NCI-H226 (cell line): ENCODE results near the gene PHACTR1.
"Not testable (repeated sequence)": the region's sequence is repeated elsewhere in the genome, so short reads cannot be mapped to it uniquely, and the experiment has no call there.

Source experiments
- DNase-seq: peaks from one replicate; pipeline ENCODE4 v3.0.0-alpha.2; 2015

Gene PHACTR1

DNA sequence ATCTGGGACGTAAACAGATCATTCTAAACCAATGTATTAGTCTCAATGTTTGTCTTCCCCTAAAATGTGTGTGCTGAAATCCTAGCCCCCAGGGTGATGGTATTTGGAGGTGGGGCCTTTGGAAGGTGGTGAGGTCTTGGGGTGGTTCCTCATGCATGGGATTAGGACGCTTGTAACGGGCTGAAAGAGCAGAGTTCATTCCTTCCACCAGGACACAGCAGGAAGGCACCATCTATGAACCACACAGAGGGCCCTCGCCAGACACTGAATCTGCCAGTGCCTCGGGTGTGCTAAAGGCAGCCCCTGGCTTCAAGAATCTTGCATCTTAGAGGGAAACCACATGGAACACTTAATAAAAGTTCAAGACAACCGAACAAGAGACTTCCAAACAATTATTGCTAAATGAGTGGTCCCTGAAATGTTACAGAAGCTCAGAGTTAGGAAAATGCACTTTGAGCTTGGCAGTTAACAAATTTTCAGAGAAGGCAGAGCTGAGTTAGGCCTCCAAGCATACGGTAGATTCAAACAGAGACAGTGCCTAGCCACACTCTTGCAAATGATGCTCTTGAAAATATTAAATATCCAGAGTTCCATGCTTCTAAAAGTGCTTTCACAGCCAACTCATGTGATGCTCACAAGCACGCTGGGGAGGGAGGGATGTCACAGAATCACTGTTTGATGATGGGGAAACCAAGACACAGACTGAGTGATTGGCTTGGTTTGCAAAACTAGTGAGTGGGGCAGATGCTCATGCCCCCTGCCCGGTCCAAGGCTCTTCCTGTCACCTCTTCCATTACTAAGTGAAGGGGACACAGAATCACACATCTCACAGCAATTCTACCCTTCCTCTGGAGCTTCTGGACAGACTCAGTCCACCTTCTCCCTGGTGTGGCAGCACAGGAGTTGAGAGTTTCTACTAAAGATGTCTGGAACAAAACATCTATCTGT is 584.4 kb downstream of the PHACTR1 start:
- DNase-seq, result no peak

DNA sequence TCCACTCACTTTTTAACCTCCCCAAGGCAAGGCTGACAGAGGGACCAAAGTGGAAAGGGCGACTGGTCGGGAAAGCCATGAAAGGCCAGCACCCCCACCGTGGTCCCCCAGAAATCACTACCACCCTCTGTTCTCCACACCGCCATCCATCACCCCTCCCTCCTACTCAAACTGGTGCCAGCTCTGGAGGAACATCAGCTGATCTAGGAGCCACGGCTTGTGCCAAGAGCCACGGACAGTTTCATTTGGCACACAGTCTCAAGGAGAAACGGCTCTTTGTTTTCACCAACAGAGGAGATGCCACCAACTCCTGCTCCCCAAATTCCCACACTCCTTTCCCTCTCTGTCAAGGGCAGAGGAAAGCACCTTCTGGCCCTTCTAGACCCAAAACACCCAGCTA is 585.7 kb downstream of the PHACTR1 start:
- no peak for DNase-seq

DNA sequence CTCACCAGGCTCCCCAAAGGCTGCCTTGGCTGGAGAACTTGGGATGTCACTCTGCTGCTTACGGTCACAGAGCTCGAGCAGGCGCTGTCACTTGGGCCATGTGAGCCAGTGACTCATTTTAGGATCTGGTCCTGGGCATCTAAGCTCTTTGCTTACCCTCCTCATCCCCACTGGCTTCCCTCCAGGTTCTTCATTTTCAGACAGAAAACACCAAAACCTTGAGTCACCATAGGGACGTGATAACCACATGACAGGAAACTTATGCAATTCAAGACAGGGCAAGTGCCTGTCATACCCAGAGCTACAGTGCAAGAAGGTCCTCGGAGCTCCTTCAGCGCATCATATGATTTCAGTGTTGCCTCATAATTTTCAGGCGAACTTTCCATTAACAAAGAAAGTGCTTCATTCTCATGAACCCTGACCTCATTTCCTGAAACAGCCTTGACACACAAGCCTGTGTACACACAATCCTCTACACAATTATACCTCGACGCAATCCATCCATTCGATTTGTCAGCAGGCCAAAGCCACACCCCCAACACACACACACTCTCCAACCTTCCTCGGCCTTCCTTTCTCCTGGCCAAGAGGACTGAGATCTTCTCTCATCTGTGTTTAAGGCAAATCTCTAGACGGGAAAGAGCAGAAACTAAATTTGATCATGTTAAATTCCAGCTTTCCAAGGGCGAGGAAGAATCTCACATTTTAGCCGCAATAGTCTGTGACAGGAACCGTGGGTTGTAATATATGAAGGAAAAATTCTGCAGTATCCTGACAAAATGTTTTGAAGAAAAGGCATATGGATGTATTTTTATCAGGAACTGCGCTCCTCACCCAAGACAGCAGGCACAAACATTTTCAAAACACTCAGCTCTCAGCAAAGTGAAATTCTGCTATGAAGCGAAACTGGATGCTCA is 586.4 kb downstream of the PHACTR1 start:
- DNase-seq, result peak; percentile 62

DNA sequence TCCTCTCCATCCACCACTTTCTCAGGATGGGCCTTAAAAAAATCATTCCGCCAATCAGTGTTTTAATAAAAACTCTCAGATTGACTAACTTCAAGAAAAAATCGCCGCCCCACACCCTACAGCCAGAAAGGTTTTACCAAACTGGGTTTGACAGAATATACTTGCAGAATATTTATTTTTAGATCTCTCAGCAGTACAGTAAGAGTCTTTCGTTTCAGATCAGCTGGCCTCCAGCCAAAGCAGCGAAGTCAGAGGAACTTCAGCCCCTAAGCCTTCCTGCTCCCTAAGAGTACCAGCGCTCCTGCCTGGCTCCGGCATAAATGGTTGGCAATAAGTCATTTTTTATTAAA is 587.1 kb downstream of the PHACTR1 start:
- peak; percentile 15 for DNase-seq

- no peak for DNase-seq
These were observed 587.5 kb downstream of the PHACTR1 start for GRCh38 chr6:13304101-13304500.

DNA sequence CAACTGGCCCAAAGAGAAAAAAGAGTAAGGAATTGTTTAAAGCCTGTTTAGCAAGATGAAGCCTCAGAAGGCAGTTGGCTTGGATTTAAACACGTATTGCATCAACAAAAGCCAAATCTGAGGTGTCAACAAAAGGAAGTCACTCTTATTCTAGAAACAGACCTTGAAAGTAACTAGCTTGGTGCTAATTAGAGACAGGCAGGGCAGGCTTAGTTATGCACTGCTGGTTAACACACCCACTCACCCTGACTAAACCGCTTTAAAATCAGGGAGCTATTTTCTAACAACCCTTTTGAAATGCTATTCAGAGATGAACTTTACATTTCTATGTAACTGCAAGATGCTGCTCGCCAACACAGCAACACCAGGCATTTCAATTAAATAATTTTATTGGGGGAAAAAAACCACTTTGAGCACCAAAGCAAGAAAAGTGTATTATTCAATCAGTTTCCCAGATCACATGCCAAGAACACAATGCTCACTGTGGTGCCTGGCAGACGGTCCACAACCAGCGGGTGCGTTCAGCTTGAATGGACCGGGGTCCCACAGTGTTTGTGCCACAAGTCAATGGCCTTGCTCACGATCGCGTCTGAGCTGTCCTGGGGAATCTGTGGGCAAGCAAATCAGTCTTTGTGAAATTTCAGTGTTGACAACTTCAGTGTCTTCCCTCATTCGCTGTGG is 588.2 kb downstream of the PHACTR1 start:
- no peak for DNase-seq

- no peak for DNase-seq
These were observed 588.7 kb downstream of the PHACTR1 start for GRCh38 chr6:13305288-13305687.

DNA sequence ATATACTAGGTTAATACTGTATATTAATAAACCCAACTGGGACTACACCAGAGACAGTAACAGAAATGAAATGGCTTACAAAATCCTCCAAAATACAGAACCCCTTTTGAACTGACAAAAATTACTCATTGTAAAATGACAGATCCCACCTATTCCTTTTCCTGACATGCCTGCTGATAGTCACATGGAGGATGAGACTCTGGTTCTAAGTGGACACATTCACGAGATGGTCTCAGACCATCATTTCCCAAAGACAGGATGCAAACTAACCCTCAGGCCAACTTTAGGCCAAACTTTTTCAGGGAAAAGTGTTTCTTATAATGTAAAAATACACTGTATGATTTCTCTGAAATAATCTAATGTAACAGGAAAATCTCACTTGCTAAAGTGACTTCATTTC is 589.2 kb downstream of the PHACTR1 start:
- no peak for DNase-seq

DNA sequence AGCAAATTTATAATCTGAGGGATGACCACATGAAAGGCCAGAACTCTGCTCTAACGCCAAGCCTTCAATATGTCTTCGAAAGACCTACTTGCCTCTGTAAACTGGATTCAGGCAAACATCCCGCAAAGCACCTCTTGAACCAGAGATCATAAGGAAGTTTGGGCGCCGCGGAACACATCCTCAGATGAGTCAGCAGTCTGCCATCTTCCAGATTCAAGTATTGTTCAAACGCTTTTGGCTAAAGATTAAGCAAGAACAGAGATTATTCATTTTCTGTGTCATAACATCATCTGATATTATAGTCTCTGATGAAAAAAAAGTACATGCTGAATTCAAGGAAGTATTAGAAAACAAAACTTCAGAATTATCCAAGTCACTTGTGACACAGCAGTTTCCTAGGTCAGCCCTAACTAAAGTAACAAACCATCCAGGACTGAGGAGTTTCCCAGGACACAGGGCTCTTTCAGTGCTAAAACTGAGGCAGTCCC is 591.0 kb downstream of the PHACTR1 start:
- DNase-seq, result no peak

DNA sequence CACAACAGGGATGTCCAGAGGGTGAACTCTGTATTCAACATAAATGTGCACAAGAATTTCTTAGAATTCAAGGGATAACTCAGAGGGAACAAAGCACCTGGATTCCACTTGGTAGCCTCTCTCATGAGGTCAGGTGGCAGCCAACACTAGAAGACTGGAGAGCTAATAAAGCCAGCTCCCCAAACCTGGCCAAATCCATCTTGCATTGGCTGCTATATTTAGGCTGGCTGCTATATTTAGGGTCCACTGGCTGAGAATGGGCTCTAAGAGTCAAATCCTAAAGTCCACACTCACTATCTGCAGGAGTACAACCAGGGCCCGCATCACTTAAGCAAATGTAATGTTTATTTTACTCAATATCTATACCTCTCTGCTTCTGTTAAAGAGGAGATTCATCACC is 591.8 kb downstream of the PHACTR1 start:
- no peak for DNase-seq

DNA sequence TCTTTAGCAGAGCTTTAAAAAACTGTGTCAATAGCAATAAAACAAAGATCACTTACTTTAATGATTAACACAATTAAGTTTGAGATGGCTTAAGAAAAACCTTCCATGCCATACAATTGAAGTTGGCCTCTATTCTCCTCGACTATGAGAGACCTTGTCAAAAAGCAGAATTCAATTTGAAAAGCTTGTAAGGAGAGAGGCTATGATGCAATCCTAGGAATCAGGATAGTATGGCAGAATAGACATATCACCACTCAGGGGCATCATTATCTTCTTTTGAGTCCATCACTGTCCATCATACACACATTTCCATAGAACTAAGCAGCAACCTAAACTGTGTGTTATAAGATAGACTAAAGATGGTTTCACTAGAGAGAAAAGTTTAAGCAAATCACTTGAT is 594.6 kb downstream of the PHACTR1 start:
- DNase-seq, result no peak

GRCh38 chr6:13314806-13315205 is 598.2 kb downstream of the PHACTR1 start:
- no peak for DNase-seq

DNA sequence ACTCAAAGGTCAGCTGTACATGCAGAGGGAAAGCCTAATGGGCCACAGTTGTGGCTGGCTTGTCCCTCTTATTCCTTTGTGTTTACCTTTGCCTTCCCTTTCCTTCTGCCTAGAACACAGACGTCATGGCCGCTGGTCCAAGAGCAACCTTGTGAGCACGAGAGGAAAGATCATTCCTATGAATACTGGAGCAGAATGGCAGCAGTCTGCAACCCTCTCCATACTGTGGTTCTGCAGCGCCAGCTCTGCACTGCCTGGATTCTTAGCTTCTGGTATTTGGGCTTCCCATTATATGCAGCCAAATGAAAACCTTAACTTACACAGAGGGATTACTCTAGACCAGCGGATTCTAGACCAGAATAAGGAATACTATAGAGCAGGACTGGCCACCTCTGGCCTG is 599.3 kb downstream of the PHACTR1 start:
- DNase-seq, result no peak

DNA sequence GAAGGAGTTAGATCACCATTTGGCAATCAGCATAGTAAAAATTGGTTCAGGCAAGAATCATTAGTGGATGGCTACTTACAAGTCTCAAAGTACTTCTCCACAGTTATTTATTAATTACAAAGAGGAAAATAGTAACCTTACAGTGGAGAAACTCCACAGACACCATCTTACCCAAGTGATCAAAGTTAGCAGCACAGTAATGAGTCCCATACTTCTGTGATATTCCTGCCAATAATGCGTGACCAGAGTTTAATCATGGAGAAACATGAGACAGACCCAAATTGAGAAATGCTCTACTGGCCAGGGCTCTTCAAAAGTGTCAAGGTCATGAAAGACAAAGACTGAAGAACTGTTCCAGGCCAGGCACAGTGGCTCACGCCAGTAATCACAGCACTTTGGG is 602.3 kb downstream of the PHACTR1 start:
- DNase-seq, result no peak

- no peak for DNase-seq
These were observed 603.5 kb downstream of the PHACTR1 start for GRCh38 chr6:13319891-13320564.

DNA sequence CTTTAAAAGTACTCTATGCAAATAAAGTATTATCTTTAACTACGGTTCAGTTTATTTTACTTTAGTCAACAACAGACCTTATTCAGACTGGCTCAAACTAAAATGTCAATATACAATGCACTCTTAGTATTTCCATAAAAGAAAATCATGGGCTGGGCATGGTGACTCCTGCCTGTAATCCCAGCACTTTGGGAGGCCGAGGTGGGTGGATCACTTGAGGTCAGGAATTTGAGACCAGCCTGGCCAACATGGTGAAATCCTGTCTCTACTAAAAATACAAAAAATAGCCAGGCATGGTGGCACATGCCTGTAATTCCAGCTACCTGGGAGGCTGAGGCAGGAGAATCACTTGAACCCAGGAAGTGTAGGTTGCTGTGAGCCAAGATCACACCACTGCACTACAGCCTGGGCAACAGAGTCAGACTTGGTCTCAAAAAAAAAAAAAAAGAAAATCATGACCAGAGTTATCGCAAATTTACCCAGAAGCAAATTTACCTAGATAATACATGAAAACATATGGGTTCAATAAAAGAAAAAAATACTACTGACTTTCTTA is 609.5 kb downstream of the PHACTR1 start:
- DNase-seq, result not testable (repeated sequence)

GRCh38 chr6:13327691-13328075 is 611.1 kb downstream of the PHACTR1 start:
- no peak for DNase-seq

- DNase-seq, result peak; percentile 79
These were observed 611.7 kb downstream of the PHACTR1 start, which contains the start of gene TBC1D7 for GRCh38 chr6:13328076-13328874. Gene TBC1D7 (minus strand): TSS chr6:13328537. CDS start chr6:13326898, 1,639 bp downstream.

DNA sequence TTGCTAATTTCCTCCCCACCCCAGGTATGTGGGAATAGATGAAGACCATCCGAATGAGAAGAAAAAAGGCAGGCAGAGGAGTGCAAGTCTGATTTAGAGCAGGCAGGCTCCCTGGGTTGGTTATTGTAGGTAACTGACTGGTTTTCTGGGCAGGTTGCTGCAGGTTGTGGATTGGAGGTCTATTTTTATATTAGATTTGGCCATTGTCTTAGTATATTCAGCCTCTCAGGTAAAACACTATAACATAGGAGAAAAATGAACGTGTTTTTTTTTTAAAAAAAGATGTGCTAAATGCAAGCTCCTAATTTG is 612.3 kb downstream of the PHACTR1 start:
- no peak for DNase-seq

- peak; percentile 24 for DNase-seq
These were observed 615.2 kb downstream of the PHACTR1 start for GRCh38 chr6:13331516-13332348.

DNA sequence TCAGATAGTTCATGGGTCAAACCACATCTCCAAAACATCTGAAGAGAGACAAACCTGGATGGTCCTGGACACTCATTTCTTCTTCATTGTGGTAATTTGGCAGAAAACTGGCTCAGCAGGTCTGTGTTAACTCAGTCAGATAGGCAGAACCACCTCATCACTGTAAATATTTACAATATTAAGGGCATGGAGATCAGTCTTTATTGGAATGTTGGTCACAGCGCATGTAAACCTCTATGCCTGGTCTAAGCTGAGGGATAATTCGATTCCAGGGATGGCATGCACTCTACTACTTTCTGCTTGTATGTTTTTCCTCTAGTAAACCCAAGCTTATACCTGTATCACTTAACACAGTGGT is 615.8 kb downstream of the PHACTR1 start:
- DNase-seq, result no peak
